ENCODE results near the gene ZDHHC18.
A peak's percentile ranks its signal among the peaks of the same experiment; 100 is the strongest.

ZDHHC18 gene

GRCh38 chr1:26826261-26827105 is at the start of gene ZDHHC18:
ZDHHC18 (plus strand) TSS chr1:26826688; CDS start chr1:26826805, 117 bp downstream.
- DNase-seq = peak; percentile 15 to 17

- DNase-seq = peak; percentile 8 to 9
These were observed 47.3 kb upstream of the ZDHHC18 start for GRCh38 chr1:26779098-26779668.

GRCh38 chr1:26780344-26780957 is 46.0 kb upstream of the ZDHHC18 start:
- no peak for DNase-seq

GRCh38 chr1:26781206-26781825 is 45.2 kb upstream of the ZDHHC18 start:
- DNase-seq = no peak

GRCh38 chr1:26782521-26783212 is 43.8 kb upstream of the ZDHHC18 start:
- DNase-seq = no peak

- DNase-seq = no peak
These were observed 42.9 kb upstream of the ZDHHC18 start for GRCh38 chr1:26783646-26784022.

- DNase-seq = no peak
These were observed 42.2 kb upstream of the ZDHHC18 start for GRCh38 chr1:26784023-26784871.

- DNase-seq = no peak
These were observed 41.6 kb upstream of the ZDHHC18 start for GRCh38 chr1:26784886-26785285.

- peak; percentile 54 to 58 for DNase-seq
These were observed 40.7 kb upstream of the ZDHHC18 start for GRCh38 chr1:26785611-26786436.

GRCh38 chr1:26786437-26787380 is 39.8 kb upstream of the ZDHHC18 start:
- peak; percentile 69 to 72 for DNase-seq

- no peak for DNase-seq
These were observed 39.1 kb upstream of the ZDHHC18 start for GRCh38 chr1:26787381-26787705.

GRCh38 chr1:26787706-26788514 is 38.6 kb upstream of the ZDHHC18 start, which contains the start of gene PIGV:
PIGV (plus strand) TSS chr1:26787950; CDS start chr1:26790816, 2,866 bp downstream.
- DNase-seq = peak; percentile 83

- DNase-seq = no peak
These were observed 38.0 kb upstream of the ZDHHC18 start for GRCh38 chr1:26788515-26788785.

GRCh38 chr1:26788836-26789611 is 37.5 kb upstream of the ZDHHC18 start:
- DNase-seq = peak; percentile 63 to 89

GRCh38 chr1:26789612-26789865 is 36.9 kb upstream of the ZDHHC18 start:
- DNase-seq = no peak

- no peak for DNase-seq
These were observed 36.6 kb upstream of the ZDHHC18 start for GRCh38 chr1:26789931-26790330.

GRCh38 chr1:26790551-26790953 is 35.9 kb upstream of the ZDHHC18 start:
- DNase-seq = no peak

- no peak for DNase-seq
These were observed 35.3 kb upstream of the ZDHHC18 start for GRCh38 chr1:26791148-26791547.

GRCh38 chr1:26791626-26792025 is 34.9 kb upstream of the ZDHHC18 start:
- DNase-seq = no peak

All from AML-193 (cell line).